Measurements from ENCODE around the gene RAP1GAP2.
A peak's percentile ranks its signal among the peaks of the same experiment; 100 is the strongest.

The RAP1GAP2 gene

GRCh38 chr17:2775206-2775605 lies 21.0 kb upstream of the RAP1GAP2 start:
- TF ChIP-seq GLIS3 (CRISPR knock-in tag; IDR thresholded peaks at IDR 0.05), result no peak
- no peak for TF ChIP-seq ISL1 (CRISPR knock-in tag; IDR thresholded peaks at IDR 0.05)
- TF ChIP-seq ZNF8 (CRISPR knock-in tag; IDR thresholded peaks at IDR 0.05), result no peak
- TF ChIP-seq BACH2 (CRISPR knock-in tag; IDR thresholded peaks at IDR 0.05; ENCODE audit: borderline replicate concordance), result no peak
- no peak for ATAC-seq

- TF ChIP-seq ZFP30 (CRISPR knock-in tag; IDR thresholded peaks at IDR 0.05), result no peak
- TF ChIP-seq ESRRG (CRISPR knock-in tag; IDR thresholded peaks at IDR 0.05), result no peak
- no peak for TF ChIP-seq ARNTL (CRISPR knock-in tag; IDR thresholded peaks at IDR 0.05; ENCODE audit: borderline replicate concordance, low read depth)
- TF ChIP-seq OSR1 (CRISPR knock-in tag; IDR thresholded peaks at IDR 0.05), result no peak
- TF ChIP-seq GLIS3 (CRISPR knock-in tag; IDR thresholded peaks at IDR 0.05), result no peak
- no peak for TF ChIP-seq PATZ1 (CRISPR knock-in tag; IDR thresholded peaks at IDR 0.05; ENCODE audit: borderline replicate concordance)
- TF ChIP-seq POU6F1 (CRISPR knock-in tag; IDR thresholded peaks at IDR 0.05; ENCODE audit: borderline replicate concordance, low read depth), result no peak
- no peak for TF ChIP-seq RARB (CRISPR knock-in tag; IDR thresholded peaks at IDR 0.05)
- no peak for TF ChIP-seq SNAI2 (CRISPR knock-in tag; IDR thresholded peaks at IDR 0.05)
- no peak for TF ChIP-seq ZC3H10 (CRISPR knock-in tag; IDR thresholded peaks at IDR 0.05)
- TF ChIP-seq ZNF70 (CRISPR knock-in tag; IDR thresholded peaks at IDR 0.05), result no peak
- TF ChIP-seq PPARA (CRISPR knock-in tag; IDR thresholded peaks at IDR 0.05; ENCODE audit: borderline replicate concordance), result no peak
- ATAC-seq, result peak; percentile 43
These were observed 19.5 kb upstream of the RAP1GAP2 start for GRCh38 chr17:2776589-2777241.

GRCh38 chr17:2777242-2777867 lies 18.9 kb upstream of the RAP1GAP2 start:
- ATAC-seq, result peak; percentile 11; the same call in 1 of the 3 replicates
- TF ChIP-seq ARNTL (CRISPR knock-in tag; IDR thresholded peaks at IDR 0.05; ENCODE audit: borderline replicate concordance, low read depth) (no peak), ZC3H10 (CRISPR knock-in tag; IDR thresholded peaks at IDR 0.05) (no peak), ZFP30 (CRISPR knock-in tag; IDR thresholded peaks at IDR 0.05) (no peak), POU6F1 (CRISPR knock-in tag; IDR thresholded peaks at IDR 0.05; ENCODE audit: borderline replicate concordance, low read depth) (no peak), TSHZ2 (CRISPR knock-in tag; IDR thresholded peaks at IDR 0.05) (no peak), CSDC2 (CRISPR knock-in tag; IDR thresholded peaks at IDR 0.05) (no peak), ZNF70 (CRISPR knock-in tag; IDR thresholded peaks at IDR 0.05) (no peak), TCF4 (CRISPR knock-in tag; IDR thresholded peaks at IDR 0.05; ENCODE audit: borderline replicate concordance) (no peak), PATZ1 (CRISPR knock-in tag; IDR thresholded peaks at IDR 0.05; ENCODE audit: borderline replicate concordance) (no peak), ZFP3 (CRISPR knock-in tag; IDR thresholded peaks at IDR 0.05) (no peak), PPARA (CRISPR knock-in tag; IDR thresholded peaks at IDR 0.05; ENCODE audit: borderline replicate concordance) (no peak), GLIS3 (CRISPR knock-in tag; IDR thresholded peaks at IDR 0.05) (no peak), ZNF8 (CRISPR knock-in tag; IDR thresholded peaks at IDR 0.05) (no peak), TOX (CRISPR knock-in tag; IDR thresholded peaks at IDR 0.05; ENCODE audit: borderline replicate concordance) (no peak), ISL1 (CRISPR knock-in tag; IDR thresholded peaks at IDR 0.05) (no peak), CSRNP3 (CRISPR knock-in tag; IDR thresholded peaks at IDR 0.05) (no peak), OSR1 (CRISPR knock-in tag; IDR thresholded peaks at IDR 0.05) (no peak), BACH2 (CRISPR knock-in tag; IDR thresholded peaks at IDR 0.05; ENCODE audit: borderline replicate concordance) (no peak), ESRRG (CRISPR knock-in tag; IDR thresholded peaks at IDR 0.05) (no peak)
